ENCODE data around the gene EEF2. TPM values are rescaled to one million over a fixed set of nuclear protein-coding genes. Genes with fewer than 3 reads are reported as not detected.
"Not testable (repeated sequence)": the region's sequence is repeated elsewhere in the genome, so short reads cannot be mapped to it uniquely, and the experiment has no call there.

Gene EEF2
- total RNA-seq, 4 donors from 2014 or later, result 1,423 to 2,137 (median 2,023) TPM

- no peak for DNase-seq (ENCODE audit: low spot score in 2 of 2)
- Histone ChIP-seq H3K27ac (no peak overlapping the region), H3K27me3 (no peaks in the 10 kb centered on the region), H3K4me3 (no peak overlapping the region), H3K9me3 (no peaks in the 10 kb centered on the region), H3K4me1 (no peaks in the 10 kb centered on the region), H3K36me3 (no peaks in the 10 kb centered on the region)
- no peak for TF ChIP-seq POLR2AphosphoS5 (IDR thresholded peaks at IDR 0.05)
- TF ChIP-seq POLR2A (IDR thresholded peaks at IDR 0.05), result no peak
- no peak for TF ChIP-seq CTCF (IDR thresholded peaks at IDR 0.05)
- TF ChIP-seq EP300 (IDR thresholded peaks at IDR 0.05), result no peak
- 83% methylated on average over 11 of the region's 11 CpGs for WGBS
These were observed 41.1 kb downstream of the EEF2 start for GRCh38 chr19:3944018-3944721.

- Histone ChIP-seq H3K4me3 (no peak overlapping the region), H3K27ac (no peak overlapping the region), H3K9me3 (no peaks in the 10 kb centered on the region), H3K4me1 (no peaks in the 10 kb centered on the region), H3K27me3 (no peaks in the 10 kb centered on the region), H3K36me3 (no peaks in the 10 kb centered on the region)
- no peak for DNase-seq (ENCODE audit: low spot score in 2 of 2)
- 77% methylated on average over 8 of the region's 8 CpGs for WGBS
- TF ChIP-seq CTCF (IDR thresholded peaks at IDR 0.05), result no peak
- no peak for TF ChIP-seq POLR2AphosphoS5 (IDR thresholded peaks at IDR 0.05)
- TF ChIP-seq EP300 (IDR thresholded peaks at IDR 0.05), result no peak
- no peak for TF ChIP-seq POLR2A (IDR thresholded peaks at IDR 0.05)
These were observed 42.4 kb downstream of the EEF2 start for GRCh38 chr19:3942790-3943409.

GRCh38 chr19:3938300-3938950 lies 46.8 kb downstream of the EEF2 start:
- H3K9me3 ChIP-seq; DNase-seq (ENCODE audit: low spot score in 2 of 2); H3K36me3 ChIP-seq; H3K4me1 ChIP-seq; H3K4me3 ChIP-seq; H3K27ac ChIP-seq: not testable (repeated sequence)
- WGBS, result 92% methylated on average over 21 of the region's 22 CpGs
- H3K27me3 ChIP-seq, result peaks cover 27% of the 10 kb centered on the region

- H3K9me3 ChIP-seq, result no peaks in the 10 kb centered on the region
- H3K27ac ChIP-seq, result no peak overlapping the region
- no peak overlapping the region for H3K4me3 ChIP-seq
- H3K4me1 ChIP-seq, result peaks cover 4% of the 10 kb centered on the region
- DNase-seq (ENCODE audit: low spot score in 2 of 2), result no peak
- 77% methylated on average over 17 of the region's 29 CpGs for WGBS
- H3K36me3 ChIP-seq, result no peaks in the 10 kb centered on the region
- TF ChIP-seq EP300 (IDR thresholded peaks at IDR 0.05), result no peak
- H3K27me3 ChIP-seq, result peaks cover 44% of the 10 kb centered on the region
These were observed 48.5 kb downstream of the EEF2 start for GRCh38 chr19:3936506-3937442.

GRCh38 chr19:3932931-3933810 lies 52.1 kb downstream of the EEF2 start, which contains the start of gene NMRK2:
NMRK2 (plus strand) TSS chr19:3933069; CDS start chr19:3933672, 603 bp downstream.
- DNase-seq (ENCODE audit: low spot score in 2 of 2), result no peak

More at GRCh38 chr19:3932931-3933810, 52.1 kb downstream of the EEF2 start, which contains the start of gene NMRK2:
- 3% methylated on average over 27 of the region's 51 CpGs for WGBS
- H3K9me3 ChIP-seq, result no peaks in the 10 kb centered on the region
- H3K27me3 ChIP-seq, result peaks cover 49% of the 10 kb centered on the region
- TF ChIP-seq EP300 (IDR thresholded peaks at IDR 0.05) (no peak), CTCF (IDR thresholded peaks at IDR 0.05) (no peak), POLR2AphosphoS5 (IDR thresholded peaks at IDR 0.05) (no peak), POLR2A (IDR thresholded peaks at IDR 0.05) (no peak)
- H3K4me1 ChIP-seq, result peaks cover 4% of the 10 kb centered on the region
- no peak within 1 kb of the TSS for H3K4me3 ChIP-seq
- no peaks in the 10 kb centered on the region for H3K36me3 ChIP-seq
- no peak within 1 kb of the TSS for H3K27ac ChIP-seq

Measured in suprapubic skin (tissue), 4 donors.